Hematopoietic multipotent progenitor cell treated with erythropoietin and hydrocortisone succinate and interleukin-3 and kit ligand, for 15 days (in vitro differentiated cells): ENCODE results near the gene INVS.
A peak's percentile ranks its signal among the peaks of the same experiment; 100 is the strongest.
"Not testable (repeated sequence)": the region's sequence is repeated elsewhere in the genome, so short reads cannot be mapped to it uniquely, and the experiment has no call there.

ENCODE experiments used
- DNase-seq: peaks from one replicate; pipeline ENCODE4 v3.0.0-alpha.2; 2015; ENCODE audit warnings: low spot score

Gene INVS, protein sequence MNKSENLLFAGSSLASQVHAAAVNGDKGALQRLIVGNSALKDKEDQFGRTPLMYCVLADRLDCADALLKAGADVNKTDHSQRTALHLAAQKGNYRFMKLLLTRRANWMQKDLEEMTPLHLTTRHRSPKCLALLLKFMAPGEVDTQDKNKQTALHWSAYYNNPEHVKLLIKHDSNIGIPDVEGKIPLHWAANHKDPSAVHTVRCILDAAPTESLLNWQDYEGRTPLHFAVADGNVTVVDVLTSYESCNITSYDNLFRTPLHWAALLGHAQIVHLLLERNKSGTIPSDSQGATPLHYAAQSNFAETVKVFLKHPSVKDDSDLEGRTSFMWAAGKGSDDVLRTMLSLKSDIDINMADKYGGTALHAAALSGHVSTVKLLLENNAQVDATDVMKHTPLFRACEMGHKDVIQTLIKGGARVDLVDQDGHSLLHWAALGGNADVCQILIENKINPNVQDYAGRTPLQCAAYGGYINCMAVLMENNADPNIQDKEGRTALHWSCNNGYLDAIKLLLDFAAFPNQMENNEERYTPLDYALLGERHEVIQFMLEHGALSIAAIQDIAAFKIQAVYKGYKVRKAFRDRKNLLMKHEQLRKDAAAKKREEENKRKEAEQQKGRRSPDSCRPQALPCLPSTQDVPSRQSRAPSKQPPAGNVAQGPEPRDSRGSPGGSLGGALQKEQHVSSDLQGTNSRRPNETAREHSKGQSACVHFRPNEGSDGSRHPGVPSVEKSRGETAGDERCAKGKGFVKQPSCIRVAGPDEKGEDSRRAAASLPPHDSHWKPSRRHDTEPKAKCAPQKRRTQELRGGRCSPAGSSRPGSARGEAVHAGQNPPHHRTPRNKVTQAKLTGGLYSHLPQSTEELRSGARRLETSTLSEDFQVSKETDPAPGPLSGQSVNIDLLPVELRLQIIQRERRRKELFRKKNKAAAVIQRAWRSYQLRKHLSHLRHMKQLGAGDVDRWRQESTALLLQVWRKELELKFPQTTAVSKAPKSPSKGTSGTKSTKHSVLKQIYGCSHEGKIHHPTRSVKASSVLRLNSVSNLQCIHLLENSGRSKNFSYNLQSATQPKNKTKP

DNA sequence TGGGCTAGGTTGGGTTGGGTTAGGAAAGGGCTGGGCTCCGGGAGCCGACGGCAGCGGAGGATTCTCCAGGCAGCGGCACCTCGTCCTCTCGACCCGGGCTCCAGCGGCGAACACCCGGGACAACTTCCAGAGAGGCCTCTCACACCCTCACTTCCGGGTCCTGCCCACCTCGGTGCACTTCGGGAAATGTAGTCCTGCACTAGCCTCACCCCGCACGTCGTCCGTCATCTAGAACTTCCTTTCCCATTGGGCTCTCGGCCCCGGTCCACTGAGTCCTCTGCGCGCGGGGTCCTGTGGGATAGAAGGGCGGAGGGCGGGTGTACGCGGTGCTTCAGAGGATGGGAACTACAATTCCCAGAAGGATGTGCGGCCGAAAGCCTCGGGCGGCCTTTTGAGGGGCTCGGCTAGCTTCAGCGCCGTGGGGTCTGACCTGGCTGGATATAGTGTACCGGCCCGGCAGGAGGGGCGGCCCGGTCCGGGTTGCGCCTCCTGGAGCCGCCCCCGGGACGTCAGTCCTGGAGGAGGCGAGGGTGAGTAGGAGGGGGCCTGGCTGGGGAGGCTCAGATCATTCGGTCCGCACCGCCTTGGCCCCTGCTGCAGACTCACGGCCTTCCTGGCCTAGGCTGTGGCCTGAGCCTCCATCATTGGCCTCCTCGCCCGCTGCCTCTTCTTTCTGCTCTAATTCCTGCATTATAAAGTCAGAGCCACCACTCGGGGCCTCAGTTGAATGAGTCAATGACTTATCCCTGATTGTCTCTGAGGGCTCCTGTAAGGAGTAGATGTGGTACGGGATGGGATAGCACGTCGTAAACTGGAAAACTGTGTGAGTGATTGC is at the start of gene INVS, which contains the start of gene ERP44:
INVS (plus strand) TSS at position 357 of the 835 bp plus-strand sequence. CDS start 5,279 bp downstream, outside the sequence.
ERP44 (minus strand) TSS at position 114 of the 835 bp plus-strand sequence. CDS start 160 bp downstream, outside the sequence.
- DNase-seq: peak; percentile 99

DNA sequence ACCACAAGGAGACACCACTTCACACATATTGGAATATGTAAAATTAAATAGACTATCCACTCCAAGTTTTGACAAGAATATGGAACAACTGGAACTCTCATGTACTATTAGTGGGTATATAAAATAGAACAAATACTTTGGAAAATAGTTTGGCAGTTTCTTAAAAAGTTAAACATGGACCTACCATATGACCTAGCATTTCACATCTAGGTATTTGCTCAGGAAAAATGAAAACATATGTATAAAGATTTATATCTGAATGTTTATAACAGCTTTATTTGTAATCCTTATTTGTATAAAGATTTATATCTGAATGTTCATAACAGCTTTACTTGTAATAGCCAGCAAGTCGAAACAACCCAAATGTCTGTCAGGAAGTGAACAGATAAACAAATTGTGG is 49.5 kb upstream of the INVS start:
- DNase-seq: no peak

DNA sequence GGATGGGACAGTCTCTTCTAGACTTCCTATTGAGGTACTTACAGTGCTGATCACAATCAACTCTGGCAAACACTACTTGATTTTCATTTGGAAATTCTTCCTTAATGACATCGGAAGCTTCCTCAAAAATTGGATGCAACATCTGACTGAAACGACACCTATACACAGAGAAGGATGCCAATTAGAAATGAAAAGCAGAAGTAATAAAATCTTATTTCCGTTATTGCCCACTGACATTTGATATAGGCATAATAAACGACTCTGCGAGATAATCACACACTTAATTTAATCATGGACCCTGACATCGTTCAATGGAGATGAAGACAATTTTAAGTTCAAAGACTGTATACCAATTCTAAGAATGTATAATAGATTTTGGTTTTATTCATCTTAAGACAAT is 46.7 kb upstream of the INVS start:
- no peak for DNase-seq

DNA sequence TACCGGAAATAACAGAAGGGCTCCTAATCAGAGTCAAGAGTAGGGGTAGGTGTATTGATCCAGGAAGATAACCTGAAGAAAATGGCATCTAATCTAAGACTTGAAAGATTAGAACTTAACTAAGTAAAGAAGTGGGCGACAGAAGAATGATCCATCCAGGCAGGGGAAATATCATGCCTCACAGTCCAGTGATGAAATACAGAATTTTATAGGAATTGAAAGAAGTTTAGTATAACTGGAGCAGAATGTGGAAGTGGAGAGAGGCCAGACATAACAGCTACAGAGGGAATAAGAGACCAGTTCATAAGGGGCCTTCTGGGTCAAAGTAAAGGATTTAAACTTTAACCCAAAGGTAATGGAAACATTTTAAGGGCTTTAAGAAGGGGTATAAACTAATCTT is 42.5 kb upstream of the INVS start:
- DNase-seq: no peak

DNA sequence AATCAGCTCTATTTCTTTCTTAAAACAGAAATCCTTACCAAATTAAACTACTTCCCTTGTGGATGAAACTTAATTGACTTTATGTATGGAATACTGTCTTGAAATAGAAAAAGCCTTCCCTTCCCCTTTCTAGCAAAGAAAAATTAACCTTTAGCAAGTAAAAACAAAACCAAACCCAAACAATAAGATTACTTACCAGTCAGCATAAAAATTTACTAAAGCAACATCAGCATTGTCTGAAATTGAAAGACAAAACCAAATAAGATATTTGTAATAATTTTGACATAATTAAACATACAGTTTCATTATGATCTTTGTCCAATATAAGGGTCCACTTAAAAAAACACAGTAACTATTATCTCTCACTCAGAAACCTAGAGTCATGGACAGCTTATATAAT is 41.4 kb upstream of the INVS start:
- DNase-seq: no peak

DNA sequence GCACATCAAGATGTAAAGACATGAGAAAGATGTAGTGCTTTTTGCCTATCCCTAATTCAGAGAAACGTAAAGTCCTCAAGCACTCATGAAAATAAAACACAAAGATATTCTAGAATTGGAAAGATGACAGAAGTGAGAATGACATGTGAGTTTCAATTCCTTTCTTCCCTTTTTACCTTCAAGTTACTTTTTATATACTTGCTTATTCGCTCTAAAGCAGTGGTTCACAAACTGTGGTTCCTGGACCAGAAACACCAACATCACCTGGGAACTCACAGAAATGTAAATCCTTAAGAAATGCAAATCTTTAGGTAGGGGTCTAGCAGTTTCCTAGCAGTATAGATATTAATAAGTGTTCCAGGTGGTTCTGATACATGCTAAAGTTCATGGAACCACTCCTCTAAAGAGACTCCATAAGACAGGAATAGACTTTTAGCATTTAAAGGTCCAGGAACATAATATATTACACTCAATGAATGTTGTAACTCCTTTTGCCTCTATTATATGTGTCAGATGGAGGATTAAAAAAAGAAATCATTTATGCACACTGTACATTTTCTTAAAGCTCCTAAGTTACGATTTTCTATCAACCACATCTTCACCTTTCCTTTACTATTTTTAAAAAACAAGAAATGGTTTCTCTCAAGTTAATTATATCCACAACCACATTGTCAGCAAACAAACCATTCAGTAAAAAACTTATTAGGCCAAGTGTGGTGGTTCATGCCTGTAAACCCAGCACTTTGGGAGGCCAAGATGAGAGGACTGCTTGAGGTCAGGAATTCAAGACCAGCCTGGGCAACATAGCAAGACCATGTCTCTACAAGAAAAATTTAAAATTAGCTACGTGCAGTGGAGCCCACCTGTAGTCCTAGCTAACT is 40.1 kb upstream of the INVS start:
- no peak for DNase-seq

DNA sequence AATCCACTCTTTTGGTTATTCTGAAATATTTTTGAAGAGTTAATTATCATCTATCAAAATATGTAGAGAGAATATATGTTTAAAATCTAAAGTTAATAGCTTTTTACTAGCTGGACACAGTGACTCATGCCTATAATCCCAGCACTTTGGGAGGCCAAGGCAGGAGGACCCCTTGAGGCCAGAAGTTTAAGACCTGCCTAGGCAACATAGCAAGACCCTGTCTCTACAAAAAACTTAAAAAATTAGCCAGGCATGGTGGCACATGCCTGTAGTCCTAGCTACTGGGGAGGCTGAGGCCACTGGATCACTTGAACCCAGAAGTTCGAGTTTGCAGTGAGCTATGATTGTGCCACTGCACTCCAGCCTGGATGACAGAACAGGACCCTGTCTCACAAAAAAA is 36.4 kb upstream of the INVS start:
- DNase-seq: not testable (repeated sequence)

DNA sequence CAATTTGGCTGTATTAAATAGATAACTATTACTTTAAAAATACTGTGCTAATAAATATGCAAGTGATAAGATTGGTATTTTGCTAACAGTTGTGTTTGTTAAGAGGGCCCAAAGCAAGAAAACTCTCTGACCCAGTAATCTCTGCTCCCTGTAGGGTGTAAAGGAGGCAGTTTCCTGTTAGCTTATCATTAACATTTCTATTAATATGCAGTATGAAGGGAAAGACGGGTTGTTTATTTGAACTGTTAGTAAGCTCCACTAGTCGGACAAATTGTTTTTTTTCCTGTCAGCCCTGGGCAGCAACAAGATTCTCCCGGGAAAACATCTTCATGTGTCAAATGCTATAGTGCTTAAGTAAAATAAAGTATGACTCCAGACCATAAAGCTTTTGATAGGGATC is 35.9 kb upstream of the INVS start:
- no peak for DNase-seq

DNA sequence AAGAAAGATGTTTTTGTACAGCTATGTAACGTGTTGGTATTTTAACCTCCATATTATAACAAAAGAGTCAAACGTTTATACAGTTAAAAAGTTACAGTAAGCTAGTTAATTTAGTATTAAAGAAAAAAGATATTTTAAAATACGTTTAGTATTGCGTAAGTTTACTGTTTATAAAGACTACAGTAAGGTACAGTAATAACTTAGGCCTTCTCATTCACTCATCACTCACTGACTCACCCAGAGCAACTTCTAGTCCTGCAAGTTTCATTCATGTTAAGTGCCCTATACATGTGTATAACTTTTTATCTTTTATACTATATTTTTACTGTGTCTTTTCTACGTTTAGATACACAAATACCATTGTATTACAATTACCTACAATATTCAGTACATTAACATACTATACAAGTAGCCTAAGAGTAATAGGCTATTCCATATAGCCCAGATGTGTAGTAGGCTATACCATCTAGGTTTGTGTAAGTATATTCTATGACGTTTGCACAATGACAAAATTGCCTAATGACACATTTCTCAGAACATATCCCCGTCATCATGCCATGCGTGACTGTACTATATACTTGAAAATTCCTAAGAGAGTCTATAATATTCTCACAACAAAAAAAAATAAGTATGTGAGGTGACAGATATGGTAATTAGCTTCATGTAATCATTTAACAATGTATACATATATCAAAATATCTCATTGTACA is 34.0 kb upstream of the INVS start:
- no peak for DNase-seq

DNA sequence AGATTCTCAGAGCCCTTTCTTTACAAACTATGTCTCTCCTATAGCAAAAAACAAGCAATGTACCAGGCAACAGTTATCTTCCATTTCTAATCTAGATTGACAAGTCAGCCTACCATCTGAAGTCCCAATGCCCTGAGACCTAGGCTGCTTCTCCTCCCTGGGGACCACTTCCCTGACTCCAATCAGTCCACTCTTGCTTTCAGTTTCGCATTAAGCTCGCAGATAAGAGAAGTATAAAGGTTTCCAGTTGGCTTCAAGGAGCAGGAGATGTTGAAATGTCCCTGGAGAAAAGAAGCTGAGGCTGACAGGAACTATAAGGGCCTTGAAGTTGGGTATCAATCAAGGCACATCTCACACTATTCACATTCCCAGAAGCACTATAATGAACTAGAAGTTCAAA is 32.5 kb upstream of the INVS start:
- no peak for DNase-seq

DNA sequence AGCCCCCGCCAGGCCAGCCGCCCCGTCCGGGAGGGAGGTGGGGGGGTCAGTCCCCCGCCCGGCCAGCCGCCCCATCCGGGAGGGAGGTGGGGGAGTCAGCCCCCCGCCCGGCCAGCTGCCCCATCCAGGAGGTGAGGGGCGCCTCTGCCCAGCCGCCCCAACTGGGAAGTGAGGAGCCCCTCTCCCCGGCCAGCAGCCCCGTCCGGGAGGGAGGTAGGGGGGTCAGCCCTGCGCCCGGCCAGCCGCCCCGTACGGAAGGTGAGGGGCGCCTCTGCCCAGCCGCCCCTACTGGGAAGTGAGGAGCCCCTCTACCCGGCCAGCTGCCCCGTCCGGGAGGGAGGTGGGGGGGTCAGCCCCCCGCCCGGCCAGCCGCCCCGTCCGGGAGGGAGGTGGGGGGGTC is 31.1 kb upstream of the INVS start:
- not testable (repeated sequence) for DNase-seq

DNA sequence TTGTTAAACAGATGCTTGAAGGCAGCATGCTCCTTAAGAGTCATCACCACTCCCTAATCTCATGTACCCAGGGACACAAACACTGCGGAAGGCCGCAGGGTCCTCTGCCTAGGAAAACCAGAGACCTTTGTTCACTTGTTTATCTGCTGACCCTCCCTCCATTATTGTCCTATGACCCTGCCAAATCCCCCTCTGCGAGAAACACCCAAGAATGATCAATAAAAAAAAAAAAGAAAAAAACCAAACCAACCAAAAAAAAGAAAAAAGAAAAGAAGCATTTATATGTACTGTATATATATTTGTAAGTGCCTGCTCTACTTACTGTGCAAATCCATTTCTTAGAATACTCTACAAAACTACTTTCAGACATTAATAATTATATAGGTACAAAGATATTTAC is 30.0 kb upstream of the INVS start:
- DNase-seq: not testable (repeated sequence)

DNA sequence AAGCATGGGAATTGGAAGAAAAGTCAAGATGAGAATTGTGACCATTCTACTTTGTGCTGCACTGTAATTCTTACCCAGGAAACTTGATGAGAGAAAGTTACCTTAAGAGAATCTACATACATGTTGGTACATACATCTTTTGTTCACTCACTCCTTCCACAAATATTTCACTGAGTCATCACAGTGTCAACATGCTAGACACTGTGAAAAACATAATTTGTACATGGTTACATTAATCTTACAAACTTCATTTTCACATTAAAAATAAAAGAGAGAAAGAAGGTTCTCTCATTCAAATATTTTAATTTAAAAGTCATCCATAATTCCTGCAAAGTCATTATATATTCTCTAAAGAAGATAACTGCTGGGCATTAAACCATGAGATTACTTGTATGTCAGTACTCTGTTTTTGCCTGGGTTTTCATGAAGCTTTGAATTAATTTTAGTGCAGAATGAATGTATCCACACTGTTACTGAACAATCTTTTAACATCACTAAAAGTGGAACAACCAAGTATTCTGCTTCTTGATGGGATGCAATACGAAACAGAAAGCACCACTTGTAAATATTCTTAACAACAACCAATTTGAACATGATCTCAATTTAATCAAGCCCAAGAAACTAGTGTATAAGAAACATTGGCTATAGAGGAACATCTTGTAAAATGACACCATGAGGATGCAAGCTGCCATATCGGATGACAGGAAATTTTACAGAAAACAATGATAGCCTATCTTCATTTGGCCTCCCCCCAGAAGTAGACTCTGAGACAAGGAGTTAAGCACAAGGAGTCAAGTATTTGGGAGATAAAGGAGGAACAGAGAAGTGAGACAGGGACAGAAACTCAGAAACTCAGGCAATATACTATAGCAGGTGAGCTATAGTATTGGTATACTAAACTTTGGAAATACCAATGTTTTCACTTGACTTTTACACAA is 28.7 kb upstream of the INVS start:
- DNase-seq: peak; percentile 65

DNA sequence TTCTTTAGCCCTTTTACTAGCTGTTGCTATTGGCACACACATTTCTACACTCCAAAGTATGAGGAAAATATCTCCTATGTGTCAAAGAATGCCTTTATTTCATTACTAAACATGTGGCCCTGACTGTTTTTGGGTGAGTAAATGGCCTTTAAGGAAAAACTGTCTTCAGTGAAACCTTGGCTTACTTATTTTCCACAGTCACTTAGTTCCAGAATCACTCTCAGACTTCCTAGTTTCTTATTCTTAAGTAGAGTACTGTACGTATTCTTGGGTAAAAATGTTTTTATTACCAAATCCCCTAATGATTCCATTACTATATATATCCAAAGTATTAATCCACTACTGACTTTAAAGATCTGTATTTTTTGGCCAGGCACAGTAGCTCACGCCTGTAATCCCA is 27.8 kb upstream of the INVS start:
- no peak for DNase-seq

DNA sequence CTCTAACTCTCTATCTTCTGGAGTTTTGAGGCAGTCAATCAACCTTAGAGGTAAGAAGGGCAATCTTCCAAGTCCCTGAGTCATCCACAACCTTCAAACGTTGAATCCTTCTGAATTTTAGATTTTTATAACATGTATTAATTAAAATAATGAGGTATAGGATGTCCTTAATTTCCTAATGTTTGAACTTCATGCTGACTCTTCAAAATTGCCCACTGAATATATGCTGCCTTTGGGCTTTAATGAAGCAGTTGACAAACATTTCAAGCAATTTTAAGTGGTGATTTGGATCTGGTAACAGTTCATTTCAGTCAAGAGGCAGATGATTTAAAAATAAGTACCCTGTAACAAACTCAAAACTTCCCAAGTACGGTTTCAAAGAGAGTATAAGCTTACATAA is 26.2 kb upstream of the INVS start:
- peak; percentile 44 for DNase-seq

DNA sequence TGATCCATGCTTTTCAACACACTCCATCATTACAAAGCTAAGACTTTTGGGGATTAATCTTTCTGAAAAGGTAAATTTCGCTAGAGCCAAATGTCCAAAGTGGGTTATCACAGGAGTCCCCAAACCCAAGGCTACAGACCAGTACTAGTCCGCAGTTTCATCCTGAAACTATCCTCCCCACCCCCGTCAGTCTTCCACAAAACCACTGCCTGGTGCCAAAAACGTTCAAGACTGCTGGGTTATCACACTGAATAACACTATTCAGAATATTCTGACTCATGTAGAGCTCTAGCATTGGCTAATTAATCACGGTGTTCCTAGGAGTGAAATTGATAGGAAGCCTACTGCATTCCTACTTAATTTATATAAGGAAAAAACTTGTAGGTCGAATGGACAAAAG is 24.9 kb upstream of the INVS start:
- DNase-seq: no peak

DNA sequence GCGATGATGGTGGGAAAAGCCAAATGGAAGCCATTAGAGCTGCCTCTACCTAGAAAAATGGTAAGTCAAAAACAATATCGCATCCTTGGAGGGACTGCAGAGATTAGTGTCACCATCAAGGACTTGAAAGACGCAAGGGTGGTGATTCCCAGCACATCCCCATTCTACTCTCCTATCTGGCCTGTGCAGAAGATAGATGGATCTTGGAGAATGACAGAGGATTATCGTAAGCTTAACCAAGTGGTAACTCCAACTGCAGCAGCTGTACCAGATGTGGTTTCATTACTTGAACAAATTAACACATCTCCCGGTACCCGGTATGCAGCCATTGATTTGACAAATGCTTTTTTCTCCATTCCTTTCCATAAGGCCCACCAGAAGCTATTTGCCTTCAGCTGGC is 24.1 kb upstream of the INVS start:
- no peak for DNase-seq

DNA sequence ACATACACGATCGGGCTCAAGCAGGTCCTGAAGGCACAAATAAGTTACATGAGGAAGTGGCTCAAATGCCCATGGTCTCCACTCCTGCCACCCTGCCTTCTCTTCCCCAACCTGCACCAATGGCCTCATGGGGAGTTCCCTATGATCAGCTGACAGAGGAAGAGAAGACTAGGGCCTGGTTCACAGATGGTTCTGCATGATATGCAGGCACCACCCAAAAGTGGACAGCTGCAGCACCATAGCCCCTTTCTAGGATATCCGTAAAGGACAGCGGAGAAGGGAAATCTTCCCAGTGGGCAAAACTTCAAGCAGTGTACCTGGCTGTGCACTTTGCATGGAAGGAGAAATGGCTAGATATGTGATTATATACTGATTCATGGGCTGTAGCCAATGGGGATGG is 22.8 kb upstream of the INVS start:
- peak; percentile 45 for DNase-seq

DNA sequence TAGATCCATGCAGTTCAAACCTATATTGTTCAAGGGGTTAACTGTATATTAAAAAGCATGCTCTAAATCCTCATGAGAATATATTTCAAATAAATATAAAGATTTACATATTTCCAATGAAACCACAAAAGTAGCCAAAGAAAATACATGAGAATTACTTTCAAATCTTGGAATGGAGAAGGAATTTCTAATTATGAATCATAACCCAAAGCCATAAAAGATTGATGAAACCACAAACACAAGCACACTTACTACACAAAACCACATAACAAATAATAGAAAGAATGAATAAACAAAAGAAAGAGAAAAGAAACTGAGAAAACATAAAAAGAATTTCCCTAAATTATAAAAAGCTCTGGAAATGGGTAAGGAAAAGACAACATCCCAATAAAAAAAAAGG is 16.3 kb upstream of the INVS start:
- DNase-seq: no peak
